ENCODE data around the gene WFDC6. TPM values are rescaled to one million over a fixed set of nuclear protein-coding genes. Genes with fewer than 3 reads are reported as not detected.

The WFDC6 gene
- total RNA-seq, 1 experiment from 2014 or later: not detected

Other genes with a start within 250 kb of the WFDC6 start
- gene RBPJL, start 232.6 kb downstream of the WFDC6 start, total RNA-seq (2014; rRNA removed; shearing (Covaris generic)): not detected in 2 replicates
- gene MATN4, start 231.2 kb downstream of the WFDC6 start, total RNA-seq (2014; rRNA removed; shearing (Covaris generic)): not detected in 2 replicates
- gene SDC4, start 191.1 kb downstream of the WFDC6 start, total RNA-seq (2014; rRNA removed; shearing (Covaris generic)): 88.3 and 88.4 TPM in 2 replicates
- 15.4 and 20.8 TPM in 2 replicates for gene SYS1, start 176.3 kb downstream of the WFDC6 start, total RNA-seq (2014; rRNA removed; shearing (Covaris generic))
- not detected in 2 replicates for gene TP53TG5, start 161.2 kb downstream of the WFDC6 start, total RNA-seq (2014; rRNA removed; shearing (Covaris generic))
- 2.7 and 3.8 TPM in 2 replicates for gene DBNDD2, start 131.2 kb downstream of the WFDC6 start, total RNA-seq (2014; rRNA removed; shearing (Covaris generic))
- gene PIGT, start 123.3 kb downstream of the WFDC6 start, total RNA-seq (2014; rRNA removed; shearing (Covaris generic)): 83.5 and 118 TPM in 2 replicates
- gene WFDC2, start 69.7 kb downstream of the WFDC6 start, total RNA-seq (2014; rRNA removed; shearing (Covaris generic)): not detected in 2 replicates
- not detected in 2 replicates for gene SPINT3, start 23.9 kb downstream of the WFDC6 start, total RNA-seq (2014; rRNA removed; shearing (Covaris generic))
- not detected in 2 replicates for gene EPPIN, start 7.9 kb upstream of the WFDC6 start, total RNA-seq (2014; rRNA removed; shearing (Covaris generic))
- gene WFDC8, start 39.8 kb upstream of the WFDC6 start, total RNA-seq (2014; rRNA removed; shearing (Covaris generic)): not detected in 2 replicates
- not detected in 2 replicates for gene WFDC10A, start 90.3 kb upstream of the WFDC6 start, total RNA-seq (2014; rRNA removed; shearing (Covaris generic))
- gene WFDC9, start 91.8 kb upstream of the WFDC6 start, total RNA-seq (2014; rRNA removed; shearing (Covaris generic)): not detected in 2 replicates
- gene WFDC11, start 130.8 kb upstream of the WFDC6 start, total RNA-seq (2014; rRNA removed; shearing (Covaris generic)): not detected in 2 replicates
- gene WFDC13, start 162.6 kb upstream of the WFDC6 start, total RNA-seq (2014; rRNA removed; shearing (Covaris generic)): not detected in 2 replicates
- not detected in 2 replicates for gene WFDC10B, start 165.5 kb upstream of the WFDC6 start, total RNA-seq (2014; rRNA removed; shearing (Covaris generic))
- gene SPINT4, start 182.9 kb upstream of the WFDC6 start, total RNA-seq (2014; rRNA removed; shearing (Covaris generic)): not detected in 2 replicates

Data from H4 (cell line).